Tibial nerve (tissue), 4 donors: Measurements from ENCODE around the gene ADAMTS12.

Experiments used
- CTCF ChIP-seq, 5 experiments: fragments of 200-600 bp in 3 of 5; fragments of 450-650 bp in 2 of 5; sonication (generic) in 3 of 5; IDR thresholded peaks; one replicate each; pipeline ENCODE4 v1.5.1; 2016 to 2019; ENCODE audit warnings: antibody characterized with exemption in 5 of 5, mild to moderate bottlenecking in 3 of 5, moderate library complexity in 2 of 5
- EP300 ChIP-seq, 2 donors: sonication (generic); formaldehyde crosslinking; IDR thresholded peaks; one replicate each; pipeline ENCODE4 v1.6.1; 2017; ENCODE audit warnings: antibody characterized with exemption in 2 of 2, mild to moderate bottlenecking in 1 of 2
- POLR2A ChIP-seq, 2 donors: fragments of 450-650 bp; IDR thresholded peaks; one replicate each; pipeline ENCODE4 v1.6.1; 2017; ENCODE audit warnings: antibody characterized with exemption in 2 of 2, mild to moderate bottlenecking in 2 of 2, moderate library complexity in 2 of 2

DNA sequence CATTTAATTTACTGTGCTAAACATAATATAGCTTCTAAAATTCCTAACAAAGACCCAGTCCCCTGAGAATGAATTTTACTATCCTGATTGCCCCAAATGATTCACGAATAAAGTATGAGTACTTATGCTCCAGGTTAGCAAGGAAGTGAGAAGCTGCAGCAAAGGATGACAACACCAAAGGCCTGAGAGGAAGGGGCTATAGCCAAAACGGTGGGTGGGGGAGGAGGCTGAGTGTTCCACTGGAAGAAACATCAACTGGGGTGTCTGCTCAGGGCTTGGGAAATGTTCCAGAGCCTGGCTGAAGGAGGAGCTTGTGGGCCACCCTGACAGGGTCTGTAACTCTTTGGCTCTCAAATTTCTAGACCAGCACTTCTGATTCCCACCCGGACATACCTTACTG is 157.3 kb downstream of the ADAMTS12 start:
- TF ChIP-seq CTCF (IDR thresholded peaks at IDR 0.05) (no peak), POLR2A (IDR thresholded peaks at IDR 0.05) (no peak), EP300 (IDR thresholded peaks at IDR 0.05) (no peak)
